Putamen (tissue), 1 donor: ENCODE measurements around the gene ATG16L2.
"Not testable (repeated sequence)": the region's sequence is repeated elsewhere in the genome, so short reads cannot be mapped to it uniquely, and the experiment has no call there.

ENCODE experiments used
- DNase-seq: peaks from one replicate; pipeline ENCODE4 v3.0.0-alpha.2; 2016; ENCODE audit warnings: low spot score

The ATG16L2 gene

DNA sequence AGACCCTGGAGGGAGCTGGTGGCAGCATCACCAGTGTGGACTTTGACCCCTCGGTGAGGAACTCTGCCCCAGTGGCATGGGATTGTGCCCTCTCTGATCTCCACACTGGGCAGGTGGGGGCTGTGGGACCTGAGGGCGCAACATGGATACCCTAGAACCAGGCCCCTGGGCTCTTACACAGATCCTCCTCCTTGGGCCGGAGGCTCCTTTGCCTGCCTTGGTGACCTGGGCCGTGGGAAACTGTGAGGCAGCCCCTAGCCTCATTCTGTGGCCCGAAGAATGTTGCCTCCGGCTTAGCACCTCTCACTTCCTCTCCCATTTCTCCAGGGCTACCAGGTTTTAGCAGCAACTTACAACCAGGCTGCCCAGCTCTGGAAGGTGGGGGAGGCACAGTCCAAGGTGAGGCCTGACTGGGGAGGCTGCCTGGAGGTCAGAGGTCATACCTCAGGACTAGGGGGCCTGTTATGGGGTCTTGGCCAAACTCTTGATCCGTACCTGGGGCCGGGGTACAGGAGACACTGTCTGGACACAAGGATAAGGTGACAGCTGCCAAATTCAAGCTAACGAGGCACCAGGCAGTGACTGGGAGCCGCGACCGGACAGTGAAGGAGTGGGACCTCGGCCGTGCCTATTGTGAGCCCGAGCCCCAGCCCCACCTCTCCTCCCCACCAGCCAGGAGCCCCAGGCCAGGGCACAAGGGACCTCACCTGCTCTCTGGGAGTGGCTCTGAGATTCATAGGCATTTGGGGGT is 12.2 kb downstream of the ATG16L2 start:
- no peak for DNase-seq

DNA sequence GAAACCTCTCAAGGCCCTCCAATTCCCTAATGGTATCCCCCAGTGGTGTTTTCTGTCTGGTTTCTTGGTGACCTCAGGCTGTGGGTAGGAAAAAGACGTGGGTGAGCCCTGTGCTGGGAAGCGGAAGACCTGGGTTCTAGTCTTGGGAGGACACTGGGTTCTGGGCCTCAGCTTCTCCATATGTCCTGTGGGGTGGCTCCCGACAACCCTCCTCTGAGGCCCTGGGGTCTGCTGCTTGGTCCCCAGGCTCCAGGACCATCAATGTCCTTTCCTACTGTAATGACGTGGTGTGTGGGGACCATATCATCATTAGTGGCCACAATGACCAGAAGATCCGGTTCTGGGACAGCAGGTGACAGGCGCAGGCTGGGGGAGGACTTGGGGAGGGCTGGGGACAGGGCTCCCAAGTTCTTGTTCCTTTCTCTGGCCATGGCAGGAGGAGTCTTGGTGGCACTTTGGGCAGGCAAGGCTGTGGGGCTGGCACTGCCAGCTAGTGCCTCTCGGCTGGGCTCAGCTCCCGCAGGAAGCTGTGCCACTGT is 12.8 kb downstream of the ATG16L2 start:
- DNase-seq = no peak

DNA sequence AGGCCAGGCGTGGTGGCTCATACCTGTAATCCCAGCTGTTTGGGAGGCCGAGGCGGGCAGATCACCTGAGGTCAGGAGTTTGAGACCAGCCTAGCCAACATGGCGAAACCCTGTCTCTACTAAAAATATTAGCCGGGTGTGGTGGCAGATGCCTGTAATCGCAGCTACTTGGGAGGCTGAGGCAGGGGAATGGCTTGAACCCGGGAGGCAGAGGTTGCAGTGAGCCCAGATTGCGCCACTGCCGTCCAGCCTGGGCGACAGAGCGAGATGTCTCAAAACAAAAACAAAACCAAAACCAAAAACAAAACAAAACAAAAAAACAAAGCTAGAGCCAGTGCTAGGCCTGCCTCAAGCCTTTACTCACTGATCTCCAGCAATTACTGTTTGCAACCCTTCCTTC is 13.4 kb downstream of the ATG16L2 start:
- not testable (repeated sequence) for DNase-seq

DNA sequence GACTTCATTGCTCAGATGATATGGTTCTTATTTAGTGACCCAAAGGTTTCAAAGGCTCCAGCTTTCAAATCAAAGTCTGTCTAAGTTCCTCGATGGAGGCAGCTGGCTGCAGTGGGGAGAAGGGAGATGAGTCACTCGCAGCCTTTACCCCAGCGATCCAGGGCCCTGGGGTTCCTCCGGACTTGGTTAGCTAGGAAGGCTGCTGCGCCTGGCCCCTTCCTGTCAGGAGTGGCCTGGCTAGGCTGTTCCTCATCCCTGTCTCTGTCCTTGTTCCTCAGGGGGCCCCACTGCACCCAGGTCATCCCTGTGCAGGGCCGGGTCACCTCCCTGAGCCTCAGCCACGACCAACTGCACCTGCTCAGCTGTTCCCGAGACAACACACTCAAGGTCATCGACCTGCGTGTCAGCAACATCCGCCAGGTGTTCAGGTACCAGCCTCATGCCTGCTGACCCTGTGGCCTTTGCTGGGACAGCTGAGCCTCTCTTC is 13.9 kb downstream of the ATG16L2 start:
- no peak for DNase-seq

DNA sequence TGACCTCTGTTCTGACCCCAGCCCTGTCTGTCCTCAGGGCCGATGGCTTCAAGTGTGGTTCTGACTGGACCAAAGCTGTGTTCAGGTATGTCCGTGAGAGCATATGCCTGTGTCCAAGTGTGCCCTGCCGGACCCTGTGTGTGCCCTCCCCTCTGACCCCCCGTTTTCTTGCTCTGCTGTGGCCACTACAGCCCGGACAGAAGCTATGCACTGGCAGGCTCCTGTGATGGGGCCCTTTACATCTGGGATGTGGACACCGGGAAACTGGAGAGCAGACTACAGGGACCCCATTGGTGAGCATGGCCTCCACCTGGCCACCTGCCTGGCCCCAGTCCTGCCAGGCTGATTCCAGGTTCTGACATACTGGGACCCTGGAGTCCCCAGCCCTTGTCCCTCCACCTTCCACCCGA is 14.5 kb downstream of the ATG16L2 start:
- no peak for DNase-seq

DNA sequence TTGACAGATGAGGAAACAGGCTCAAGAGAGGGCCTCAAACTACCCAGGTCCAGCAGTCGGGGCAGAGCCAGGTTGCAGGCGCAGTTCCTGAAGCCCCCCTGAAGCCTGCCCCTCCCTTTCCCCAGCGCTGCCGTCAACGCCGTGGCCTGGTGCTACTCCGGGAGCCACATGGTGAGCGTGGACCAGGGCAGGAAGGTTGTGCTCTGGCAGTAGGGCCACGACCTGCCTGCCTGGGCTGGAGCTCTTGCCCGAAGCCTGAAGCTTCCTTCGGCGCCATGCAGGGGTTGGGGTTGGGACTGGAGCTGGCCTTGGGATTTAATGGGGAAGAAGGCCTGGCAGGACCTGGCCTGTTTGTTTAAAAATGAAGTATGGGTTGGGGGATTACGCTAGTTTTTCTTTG is 15.0 kb downstream of the ATG16L2 start:
- no peak for DNase-seq

DNA sequence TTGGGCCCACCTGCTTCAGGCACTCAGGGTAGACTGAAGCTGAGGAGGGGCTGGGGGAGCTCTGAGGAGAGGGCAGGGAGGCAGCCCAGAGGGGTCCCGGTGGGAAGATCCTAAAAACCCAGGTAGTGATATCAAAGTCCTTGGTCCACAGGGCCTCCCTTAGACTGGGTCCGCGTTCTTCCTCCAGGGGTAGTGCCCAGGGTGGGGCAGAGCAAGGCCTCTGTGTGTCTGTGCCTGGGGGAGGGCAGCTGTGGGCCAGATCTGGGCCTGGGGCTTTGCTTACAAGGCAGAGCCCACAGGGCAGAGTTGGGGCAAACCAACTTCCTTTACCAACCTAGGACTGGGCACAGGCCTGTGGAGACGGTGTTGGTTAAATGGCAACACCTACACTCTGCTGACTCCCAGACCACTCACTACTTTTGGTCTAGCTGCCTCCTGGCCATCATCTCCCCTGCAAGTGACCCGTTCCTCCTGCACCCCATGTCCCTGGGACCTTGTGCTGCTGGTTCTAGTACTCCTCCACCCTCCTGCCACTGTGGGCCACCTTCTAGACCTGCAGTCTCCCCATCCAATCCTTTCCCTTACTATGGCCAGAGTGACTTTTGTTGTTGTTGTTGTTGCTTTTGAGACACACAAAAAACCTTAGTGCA is 15.8 kb downstream of the ATG16L2 start:
- DNase-seq = no peak

DNA sequence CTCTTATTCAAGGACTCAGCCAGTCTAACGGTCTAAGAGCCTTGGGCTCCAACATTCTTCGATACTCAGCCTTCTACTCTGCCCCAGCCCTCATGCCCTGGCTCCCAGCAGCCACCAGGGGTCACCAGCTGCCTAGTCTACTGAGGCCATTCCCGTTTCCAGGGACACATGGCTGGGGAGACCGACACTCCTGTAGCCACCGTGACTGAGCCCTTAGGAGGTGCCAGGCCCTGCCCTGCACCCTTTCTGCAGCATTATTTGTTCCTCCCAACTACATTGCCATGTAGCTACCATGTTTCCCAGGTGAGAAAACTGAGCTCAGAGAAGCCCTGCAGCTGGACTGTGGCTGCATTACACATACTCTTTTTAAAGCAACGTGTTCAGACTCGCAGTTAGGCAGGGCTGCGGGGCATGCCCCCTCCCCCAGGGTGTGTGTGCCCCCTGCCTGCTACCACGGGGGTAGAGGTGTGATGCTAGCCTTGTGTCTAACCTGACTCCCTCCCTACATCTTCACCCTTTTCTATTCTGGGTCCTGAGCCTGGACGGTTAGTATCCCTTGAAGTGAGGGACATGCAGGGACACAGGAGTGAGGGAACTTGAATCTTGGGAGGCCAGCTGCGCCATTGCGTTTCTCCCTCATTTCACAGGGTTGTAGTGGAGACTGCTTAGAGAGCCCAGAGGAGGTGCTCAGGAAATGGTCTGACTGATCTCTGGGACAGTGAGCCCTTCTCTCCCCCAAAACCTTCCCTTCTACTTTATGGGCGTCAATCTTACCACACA is 17.5 kb downstream of the ATG16L2 start:
- peak; percentile 87 for DNase-seq

DNA sequence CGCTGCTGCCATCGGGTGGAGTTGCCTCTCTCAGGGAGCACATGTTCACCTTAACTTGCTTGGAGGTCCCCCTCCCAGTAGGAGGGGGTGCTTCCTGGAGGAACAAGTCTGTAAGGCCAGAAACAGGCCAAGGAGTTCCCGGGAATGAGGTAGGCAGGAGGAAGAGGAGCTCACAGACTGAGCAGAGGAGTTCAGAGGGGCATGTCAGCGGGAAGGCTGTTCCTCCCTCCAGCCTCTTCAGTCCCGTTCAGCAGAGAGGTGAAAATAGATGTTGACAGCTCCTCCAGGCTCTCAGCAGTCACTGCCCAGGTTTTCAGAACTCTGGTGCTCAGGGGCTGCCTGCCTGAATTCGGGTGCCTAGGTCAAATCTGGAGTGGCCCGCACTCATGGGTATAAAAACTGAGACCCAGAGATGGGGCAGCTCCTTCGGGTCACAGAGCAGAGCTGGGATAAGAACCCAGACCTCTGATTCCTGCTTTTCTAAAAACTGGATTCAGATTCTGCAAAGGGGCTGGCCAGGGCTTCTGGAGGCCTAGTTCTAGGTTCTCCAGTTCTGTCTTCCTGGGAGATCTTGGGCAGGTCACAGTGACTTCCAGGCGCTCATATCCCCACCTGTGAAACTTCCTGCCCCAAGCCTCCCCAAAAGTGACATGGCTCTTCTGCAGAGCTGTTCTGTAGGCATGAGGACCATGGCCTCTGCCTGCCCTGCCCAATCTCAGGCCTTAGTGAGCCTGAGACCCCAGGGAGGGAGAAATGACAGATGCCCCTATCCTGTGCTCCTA is 18.3 kb downstream of the ATG16L2 start:
- DNase-seq = no peak

DNA sequence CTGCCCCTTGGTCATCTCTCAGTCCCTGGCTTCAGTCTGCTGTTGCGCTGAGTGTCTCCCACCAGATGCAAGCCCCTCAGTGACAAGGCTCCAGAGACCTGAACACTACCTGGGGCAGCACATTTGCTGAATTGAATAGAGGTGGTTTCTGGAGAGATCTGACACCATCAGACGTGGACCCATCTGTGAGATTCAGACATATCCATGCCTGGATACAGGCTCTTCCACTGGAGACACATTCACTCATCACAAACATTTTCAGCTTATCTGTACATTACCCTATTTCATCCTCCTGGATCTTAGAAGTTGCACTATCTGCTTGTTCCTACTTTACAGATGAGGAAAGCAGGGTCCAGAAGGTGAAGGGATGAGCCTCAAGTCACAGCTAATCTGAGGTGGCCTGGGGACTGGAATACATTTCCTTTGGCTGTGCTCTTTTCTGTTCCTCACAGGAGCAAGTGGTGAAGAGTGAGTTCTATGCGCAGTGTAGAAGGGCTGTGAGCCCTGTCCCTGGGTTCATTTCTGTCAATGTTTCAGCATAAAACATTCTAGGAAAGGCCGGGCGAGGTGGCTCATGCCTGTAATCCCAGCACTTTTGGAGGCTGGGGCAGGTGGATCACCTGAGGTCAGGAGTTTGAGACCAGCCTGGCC is 19.0 kb downstream of the ATG16L2 start:
- no peak for DNase-seq

DNA sequence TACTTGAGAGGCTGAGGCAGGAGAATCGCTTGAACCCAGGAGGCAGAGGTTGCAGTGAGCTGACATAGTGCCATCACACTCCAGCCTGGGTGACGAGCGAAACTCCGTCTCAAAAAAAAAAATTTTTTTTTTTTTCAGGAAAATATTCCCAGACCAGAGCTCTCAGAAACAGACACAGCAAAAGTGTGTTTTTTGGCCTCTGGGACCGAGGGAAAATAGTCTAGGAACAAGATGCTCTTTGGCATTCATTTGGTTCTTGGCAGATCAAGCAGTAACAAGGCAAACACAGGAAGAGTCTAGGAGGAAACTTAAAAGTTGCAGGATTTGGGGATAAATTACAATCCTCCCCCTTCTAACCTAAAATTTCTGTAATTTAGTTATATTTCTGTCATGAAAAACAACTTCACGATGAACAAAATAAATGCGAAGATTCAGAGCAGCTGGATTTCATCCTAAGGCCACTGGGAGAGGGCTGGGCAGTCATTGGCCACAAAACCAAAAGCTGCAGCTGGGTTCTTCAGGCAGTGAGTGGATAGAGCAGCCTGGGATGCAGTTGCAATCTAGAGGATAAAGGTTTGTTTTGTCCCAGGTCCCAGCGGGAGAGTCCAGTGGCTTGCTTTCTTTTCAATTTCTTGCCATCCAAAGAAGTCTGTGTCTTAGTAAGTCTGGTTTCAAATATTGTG is 19.7 kb downstream of the ATG16L2 start:
- no peak for DNase-seq

DNA sequence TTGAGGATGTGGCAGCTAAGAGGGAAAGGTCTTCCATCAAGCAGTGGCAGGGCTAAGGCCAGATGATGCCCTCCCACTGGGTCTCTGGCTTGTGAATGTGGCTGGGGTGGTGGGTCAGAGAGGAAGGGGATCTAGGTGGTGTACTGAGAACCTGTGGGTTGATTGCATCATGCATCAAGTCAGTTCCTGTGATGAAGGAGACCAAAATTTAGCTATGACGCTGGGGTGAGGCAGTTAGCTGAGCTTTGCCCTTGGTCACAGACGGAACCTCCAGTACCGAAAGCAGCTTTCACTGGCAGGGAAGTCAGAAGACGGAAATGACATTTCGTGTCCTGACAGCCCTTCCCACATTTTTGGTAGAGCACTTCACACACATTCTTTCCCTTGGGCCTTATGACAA is 20.7 kb downstream of the ATG16L2 start:
- DNase-seq = no peak

DNA sequence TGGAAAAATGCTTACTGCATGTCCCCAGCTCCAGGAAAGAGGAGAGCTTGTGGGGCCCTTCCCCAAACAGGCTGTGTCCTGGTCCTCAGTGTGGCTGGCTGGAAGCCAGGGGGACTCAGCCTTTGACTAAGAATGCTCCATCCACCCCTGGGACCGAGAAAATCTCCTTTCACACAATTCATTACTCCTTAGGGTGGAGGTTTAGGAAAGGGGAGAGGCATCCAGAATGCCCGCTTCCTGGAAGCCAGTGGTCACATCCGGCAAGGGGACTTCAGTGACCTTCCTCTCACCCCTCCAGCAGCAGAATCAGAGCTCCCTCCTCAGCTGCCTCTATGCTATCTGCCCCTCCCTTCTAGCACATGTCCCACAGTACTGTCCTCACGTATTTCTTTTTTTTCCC is 21.9 kb downstream of the ATG16L2 start:
- no peak for DNase-seq

DNA sequence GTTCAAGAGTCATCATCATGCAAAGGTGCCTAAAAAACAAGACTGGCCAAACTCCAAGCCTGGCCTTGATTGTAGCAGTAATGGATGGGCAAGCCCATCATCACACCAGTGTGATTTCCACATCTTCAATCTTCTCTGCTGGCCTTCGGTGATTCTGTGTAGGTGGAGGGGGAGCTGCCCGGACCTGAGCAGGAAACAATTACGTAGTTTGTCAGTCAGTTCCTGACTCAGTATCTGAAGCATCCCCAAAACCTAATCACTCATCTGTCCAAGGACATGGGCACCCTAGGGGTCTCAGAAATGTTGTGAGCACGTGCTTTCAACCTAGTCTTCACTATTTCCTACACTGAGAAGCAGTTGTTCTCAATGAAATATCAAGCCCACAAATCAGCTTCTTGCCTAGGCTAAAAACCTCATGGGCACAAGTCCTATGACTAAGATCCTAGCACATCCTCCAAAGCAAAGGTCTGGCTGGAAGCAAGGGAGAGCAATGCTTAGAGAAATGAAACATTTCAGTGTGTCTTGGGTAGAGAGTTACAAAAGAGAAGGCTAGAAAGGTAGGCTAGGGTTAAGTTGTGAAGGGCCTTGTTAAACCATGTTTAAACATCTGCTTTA is 24.6 kb downstream of the ATG16L2 start:
- DNase-seq = no peak

DNA sequence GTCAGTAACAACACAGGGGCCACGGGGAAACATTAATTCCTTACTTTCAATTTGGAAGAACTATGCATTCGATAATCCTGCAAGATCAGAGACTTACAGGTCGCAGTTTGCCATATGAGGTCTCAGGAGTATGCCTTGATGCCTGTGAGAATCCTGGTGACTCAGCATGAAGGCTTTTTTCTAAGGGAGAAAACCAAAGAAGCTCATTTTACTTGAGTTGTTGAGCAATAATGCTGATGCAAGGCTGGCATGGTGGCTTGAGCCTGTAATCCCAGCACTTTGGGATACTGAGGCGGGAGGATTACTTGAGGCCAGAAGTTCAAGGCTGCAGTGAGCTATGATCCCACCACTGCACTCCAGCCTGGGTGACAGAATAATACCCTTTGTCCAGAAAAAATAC is 26.6 kb downstream of the ATG16L2 start:
- DNase-seq = no peak

DNA sequence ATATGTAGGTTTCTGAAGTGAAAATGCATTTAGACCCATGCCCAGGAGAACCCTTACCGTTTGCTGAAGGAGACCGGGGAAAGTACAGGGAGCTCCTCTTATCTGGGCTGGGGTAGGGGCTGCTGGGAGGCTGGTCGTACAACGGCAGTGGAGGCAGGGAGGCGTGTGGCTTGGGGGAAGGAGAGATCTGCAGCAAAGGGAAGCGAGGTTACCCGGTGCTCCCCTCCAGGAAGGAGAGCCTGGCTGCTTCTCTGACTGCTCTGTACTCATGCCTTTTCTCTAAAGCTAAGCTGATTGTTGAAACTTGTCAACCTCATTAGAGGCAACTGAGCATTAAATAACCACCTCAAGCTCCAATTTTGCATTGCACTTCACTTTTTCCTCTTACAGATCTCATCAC is 27.2 kb downstream of the ATG16L2 start:
- DNase-seq = no peak

DNA sequence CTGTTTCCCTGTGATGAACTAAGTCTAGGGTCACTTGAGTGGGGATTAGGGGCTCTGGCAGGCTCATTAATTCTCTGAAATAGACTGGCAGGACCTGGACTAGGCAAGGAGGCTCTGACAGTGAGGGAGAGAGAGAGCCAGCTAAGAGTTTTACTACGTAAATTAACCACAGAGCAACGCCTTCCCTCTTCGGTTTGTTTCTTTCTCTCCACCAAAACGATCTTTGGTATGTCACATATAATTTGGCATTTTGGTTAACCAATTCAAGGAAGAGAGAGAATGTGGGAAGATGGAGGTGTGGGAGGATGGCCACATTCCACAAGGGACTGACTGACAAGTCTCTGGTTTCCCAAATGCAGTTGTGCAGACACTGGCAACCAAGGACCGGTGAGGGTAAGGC is 27.9 kb downstream of the ATG16L2 start:
- no peak for DNase-seq

DNA sequence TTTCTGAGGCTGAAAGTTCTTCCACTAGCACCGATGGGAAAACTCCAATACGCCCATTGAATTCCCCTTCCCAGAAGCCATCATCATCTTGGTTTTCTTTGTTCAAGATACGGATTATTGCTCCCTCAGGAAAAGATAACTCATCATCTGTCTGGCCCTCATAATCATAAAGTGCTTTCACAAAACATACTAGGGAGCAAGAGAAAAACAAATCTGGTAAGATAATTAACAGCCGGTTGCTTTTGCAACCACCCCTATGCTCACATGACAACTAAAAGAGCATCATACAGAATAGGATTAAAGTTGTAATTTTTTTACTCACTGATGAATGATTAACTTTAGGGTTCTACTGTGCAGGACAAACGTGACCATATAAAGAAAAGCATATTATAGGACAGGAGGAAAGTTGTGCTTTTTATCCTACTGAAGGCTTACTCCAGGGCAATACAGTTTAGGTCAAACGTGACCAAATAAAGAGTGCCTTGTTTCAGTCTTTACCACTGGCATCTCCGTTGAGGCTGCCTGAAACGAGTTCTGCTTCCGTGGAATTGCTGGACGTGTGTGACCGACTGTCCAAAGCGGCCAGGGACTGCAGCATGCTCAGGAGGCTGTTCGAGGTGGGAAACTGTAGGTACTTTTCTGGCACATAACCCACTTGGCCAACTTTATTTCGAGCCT is 28.6 kb downstream of the ATG16L2 start:
- no peak for DNase-seq

DNA sequence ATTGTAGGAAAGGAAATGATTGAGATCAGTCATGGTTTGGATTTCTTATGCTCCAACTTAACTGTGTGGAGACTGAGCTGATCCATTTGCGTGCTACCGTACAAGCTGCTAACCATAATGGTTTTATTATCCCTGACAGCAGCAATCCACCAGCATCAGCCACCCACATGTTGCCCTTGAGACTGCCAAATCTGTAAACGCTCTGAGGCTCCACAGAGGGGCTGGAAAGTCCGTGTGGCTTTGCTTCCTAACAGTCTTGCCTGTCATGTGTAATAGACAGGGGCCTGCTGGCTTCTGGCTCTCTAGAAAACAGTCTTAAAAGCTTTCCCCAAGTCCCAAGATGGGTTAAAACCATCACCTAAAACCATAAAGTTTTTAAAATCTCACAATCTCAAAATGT is 30.1 kb downstream of the ATG16L2 start:
- no peak for DNase-seq
